Left lung (tissue), 10 donors: Measurements from ENCODE around the gene HDAC4. TPM values are rescaled to one million over a fixed set of nuclear protein-coding genes. Genes with fewer than 3 reads are reported as not detected.
"Not testable (repeated sequence)": the region's sequence is repeated elsewhere in the genome, so short reads cannot be mapped to it uniquely, and the experiment has no call there.

Source experiments
- ATAC-seq: fragments of 200-7000 bp; cut with Tn5 transposase; one replicate; pipeline ENCODE4 v1.9.1; 2020; ENCODE audit warnings: moderate library complexity
- DNase-seq, 4 donors: peaks; one replicate each; pipeline ENCODE4 v3.0.0-alpha.2; 2013 to 2020
- H3K27ac ChIP-seq, 2 donors: fragments of 200-600 bp; sonication (generic) in 1 of 2; one replicate each; pipeline versions ENCODE4 v1.5.0 to v1.8.0; 2020 to 2021
- H3K27me3 ChIP-seq, 2 donors: fragments of 200-600 bp; sonication (generic) in 1 of 2; one replicate each; pipeline versions ENCODE4 v1.5.0 to v1.8.0; 2020 to 2021
- H3K36me3 ChIP-seq, 2 donors: fragments of 200-600 bp; sonication (generic) in 1 of 2; one replicate each; pipeline versions ENCODE4 v1.5.0 to v1.8.0; 2020 to 2021
- H3K4me1 ChIP-seq, 2 donors: fragments of 200-600 bp; one replicate each; pipeline ENCODE4 v1.8.0; 2021
- H3K4me3 ChIP-seq, 2 donors: fragments of 200-600 bp; sonication (generic) in 1 of 2; one replicate each; pipeline versions ENCODE4 v1.5.0 to v1.8.0; 2020 to 2021; ENCODE audit warnings: mild to moderate bottlenecking in 1 of 2
- H3K9me3 ChIP-seq, 2 donors: fragments of 200-600 bp; sonication (generic) in 1 of 2; one replicate each; pipeline versions ENCODE4 v1.5.0 to v1.8.0; 2020 to 2021
- CTCF ChIP-seq, 2 donors: fragments of 200-600 bp; sonication (generic) in 1 of 2; IDR thresholded peaks; one replicate each; pipeline versions ENCODE4 v1.5.0 to v1.8.0; 2021; ENCODE audit warnings: antibody characterized with exemption in 2 of 2
- intact Hi-C, 2 donors: fragments of 100-400 bp; cut with DNase I; formaldehyde crosslinking; loops; one replicate each; pipeline versions ENCODE4 v1.11.2 to v1.14.2; 2022
- polyA plus RNA-seq, 6 donors: library from polyadenylated mRNA; unstranded; fragments of 120-200 nt; gene quantifications; one replicate each; pipeline ENCODE4 v1.2.1, GENCODE V29; 2013; ENCODE audit not compliant: insufficient read length in 6 of 6
- total RNA-seq, 2 donors: library from RNA; stranded (reverse); fragmentation: NEBNext Ultra II Directional; extraction: Animal tissue kit (Norgen Biotek cat#: 25700); gene quantifications; one replicate each; pipeline ENCODE4 v1.2.1, GENCODE V29; 2021
- donor health status: DM: no; HTN: yes; CAD: no.
- donor health status: DM: no; HTN: no; CAD: no.

Gene HDAC4
- total and polyA plus RNA-seq, 8 donors = 9.9 to 36.8 (median 12.8) TPM

- peaks cover 0 to 86% of the 10 kb centered on the region in 2 donors for H3K36me3 ChIP-seq
- no peak for ATAC-seq
- no peaks in the 10 kb centered on the region for H3K27me3 ChIP-seq
- peak in 1 of 4 donors; percentile 24 for DNase-seq
- no peaks in the 10 kb centered on the region for H3K4me1 ChIP-seq
- H3K9me3 ChIP-seq = no peaks in the 10 kb centered on the region
- TF ChIP-seq CTCF (IDR thresholded peaks at IDR 0.05) = no peak
- no peak overlapping the region for H3K4me3 ChIP-seq
- intact Hi-C loops = no loop called here
- no peak overlapping the region for H3K27ac ChIP-seq
Observed at GRCh38 chr2:239070466-239070865, 330.4 kb downstream of the HDAC4 start.

- ATAC-seq, intact Hi-C loops, H3K4me3 ChIP-seq, H3K27me3 ChIP-seq, H3K4me1 ChIP-seq, H3K9me3 ChIP-seq, H3K27ac ChIP-seq: not testable (repeated sequence)
- peaks cover 0 to 88% of the 10 kb centered on the region in 2 donors for H3K36me3 ChIP-seq
- DNase-seq = peak in 1 of 4 donors; percentile 24
Observed at GRCh38 chr2:239069362-239070333, 331.2 kb downstream of the HDAC4 start.

GRCh38 chr2:239068411-239068810 lies 332.4 kb downstream of the HDAC4 start:
- H3K9me3 ChIP-seq = no peaks in the 10 kb centered on the region
- no peaks in the 10 kb centered on the region for H3K27me3 ChIP-seq
- no peak for TF ChIP-seq CTCF (IDR thresholded peaks at IDR 0.05)
- intact Hi-C loops = no loop called here
- H3K36me3 ChIP-seq = peaks cover 0 to 88% of the 10 kb centered on the region in 2 donors
- H3K4me3 ChIP-seq = no peak overlapping the region
- no peaks in the 10 kb centered on the region for H3K4me1 ChIP-seq
- no peak overlapping the region for H3K27ac ChIP-seq
- DNase-seq (peak in 1 of 4 donors; percentile 47), ATAC-seq (no peak)

- Histone ChIP-seq H3K4me3 (no peak overlapping the region), H3K27ac (no peak overlapping the region), H3K9me3 (no peaks in the 10 kb centered on the region), H3K4me1 (no peaks in the 10 kb centered on the region), H3K36me3 (peaks cover 0 to 87% of the 10 kb centered on the region in 2 donors), H3K27me3 (no peaks in the 10 kb centered on the region)
- TF ChIP-seq CTCF (IDR thresholded peaks at IDR 0.05) = no peak
- ATAC-seq (no peak), DNase-seq (peak in 1 of 4 donors; percentile 65)
- intact Hi-C loops = no loop called here
Observed at GRCh38 chr2:239067196-239067865, 333.5 kb downstream of the HDAC4 start.

- intact Hi-C loops = no loop called here
- Histone ChIP-seq H3K27ac (no peak overlapping the region), H3K4me1 (no peaks in the 10 kb centered on the region), H3K4me3 (no peak overlapping the region), H3K27me3 (no peaks in the 10 kb centered on the region), H3K36me3 (peaks cover 0 to 87% of the 10 kb centered on the region in 2 donors), H3K9me3 (no peaks in the 10 kb centered on the region)
- DNase-seq (peak in 1 of 4 donors; percentile 66), ATAC-seq (no peak)
- no peak for TF ChIP-seq CTCF (IDR thresholded peaks at IDR 0.05)
Observed at GRCh38 chr2:239066597-239066996, 334.2 kb downstream of the HDAC4 start.
